GM12872 (cell line): ENCODE results near the gene IGF2R.

Experiments used
- CTCF ChIP-seq: IDR thresholded peaks from 3 replicates; pipeline ENCODE4 v1.5.1; 2011; ENCODE audit warnings: low read depth, mild to moderate bottlenecking, low read length, moderate library complexity; ENCODE audit not compliant: insufficient read depth

IGF2R gene

GRCh38 chr6:160035241-160035640, 66.4 kb downstream of the IGF2R start:
- no peak for TF ChIP-seq CTCF

- TF ChIP-seq CTCF, result no peak
Observed at GRCh38 chr6:160035693-160036330, 66.9 kb downstream of the IGF2R start.

- TF ChIP-seq CTCF, result no peak
Observed at GRCh38 chr6:160036331-160036695, 67.4 kb downstream of the IGF2R start.

GRCh38 chr6:160036790-160037206, 67.9 kb downstream of the IGF2R start:
- TF ChIP-seq CTCF, result no peak

GRCh38 chr6:160038479-160038878, 69.6 kb downstream of the IGF2R start:
- TF ChIP-seq CTCF, result no peak

- no peak for TF ChIP-seq CTCF
Observed at GRCh38 chr6:160039441-160039840, 70.6 kb downstream of the IGF2R start.

GRCh38 chr6:160040055-160040454, 71.2 kb downstream of the IGF2R start:
- TF ChIP-seq CTCF, result no peak
